Endothelial cell of umbilical vein (primary cell): Measurements from ENCODE around the gene KIF26B. TPM values are rescaled to one million over a fixed set of nuclear protein-coding genes. Genes with fewer than 3 reads are reported as not detected.

ENCODE experiments used
- BruUV-seq: library from RNA; stranded (reverse); fragments of 400-500 nt; replicated peaks from 2 replicates; lab custom pipeline; 2021; lab: Mats Ljungman, UMichigan
- CTCF ChIA-PET: fragments of 300-600, 350-600 bp; sonication (Branson Sonifier 250); formaldehyde crosslinking; loops from one replicate; lab custom pipeline; 2021; ENCODE audit warnings: antibody characterized with exemption, inconsistent platforms; lab: Charles Lee
- POLR2A ChIA-PET: fragments of 300-600, 350-600 bp; sonication (Branson Sonifier 250); formaldehyde crosslinking; loops from one replicate; lab custom pipeline; 2021; ENCODE audit warnings: antibody characterized with exemption, inconsistent platforms; lab: Charles Lee
- DNase-seq: peaks from one replicate; pipeline ENCODE4 v3.0.0-alpha.2; 2011; ENCODE audit warnings: low read depth, low spot score
- FAIRE-seq: peaks from 2 replicates; lab custom pipeline; 2011; peaks lifted over from hg19 to GRCh38; lab: Jason Lieb, UNC
- H2AFZ ChIP-seq: 2 replicates; pipeline ENCODE4 v1.6.0; 2012; ENCODE audit warnings: low read depth, low read length, control low read depth, inconsistent platforms
- H3K27ac ChIP-seq: 2 replicates; pipeline ENCODE4 v1.5.1; 2011; ENCODE audit warnings: low read depth, mild to moderate bottlenecking, control low read depth, low read length, moderate library complexity; ENCODE audit not compliant: insufficient read depth
- H3K27me3 ChIP-seq, 2 experiments: 2 replicates each; pipeline versions ENCODE4 v1.6.0 to v1.6.1; 2011; ENCODE audit warnings: low read length in 2 of 2, mixed read lengths in 1 of 2; ENCODE audit not compliant: control insufficient read depth in 2 of 2, insufficient read depth in 2 of 2
- H3K36me3 ChIP-seq, 2 experiments: 2 replicates in 1 of 2; 3 replicates in 1 of 2; pipeline ENCODE4 v1.5.1; 2011; ENCODE audit warnings: low read length in 2 of 2, mild to moderate bottlenecking in 1 of 2, moderate library complexity in 1 of 2; ENCODE audit not compliant: control insufficient read depth in 2 of 2, insufficient read depth in 2 of 2; ENCODE audit errors: extremely low read depth in 1 of 2
- H3K4me1 ChIP-seq: 3 replicates; pipeline ENCODE4 v1.5.1; 2011; ENCODE audit warnings: mild to moderate bottlenecking, low read length; ENCODE audit not compliant: control insufficient read depth, insufficient read depth; ENCODE audit errors: extremely low read depth
- H3K4me2 ChIP-seq: 2 replicates; pipeline ENCODE4 v1.6.1; 2011; ENCODE audit warnings: low read length, control low read depth, mixed read lengths; ENCODE audit not compliant: insufficient read depth
- H3K4me3 ChIP-seq, 3 experiments: fragments of 200-600 bp in 1 of 3; sonication (generic), shearing (Covaris generic) in 1 of 3; replicated peaks in 1 of 3; 2 replicates each; pipeline ENCODE4 v1.5.1; 2011 to 2016; ENCODE audit warnings: control low read depth in 3 of 3, low read length in 3 of 3, mild to moderate bottlenecking in 2 of 3, inconsistent platforms in 1 of 3, low read depth in 1 of 3, moderate library complexity in 1 of 3; ENCODE audit not compliant: insufficient read depth in 1 of 3
- H3K79me2 ChIP-seq: 2 replicates; pipeline ENCODE4 v1.6.0; 2012; ENCODE audit warnings: low read length, inconsistent platforms; ENCODE audit not compliant: control insufficient read depth, insufficient read depth
- H3K9ac ChIP-seq: replicated peaks from 2 replicates; pipeline ENCODE3; 2011; ENCODE audit warnings: low read length, control low read depth; ENCODE audit not compliant: insufficient read depth; ENCODE audit errors: extremely low read depth
- H3K9me1 ChIP-seq: replicated peaks from 3 replicates; pipeline ENCODE4 v1.6.0; 2011; ENCODE audit warnings: mild to moderate bottlenecking, low read length; ENCODE audit not compliant: control insufficient read depth, insufficient read depth; ENCODE audit errors: extremely low read depth
- H3K9me3 ChIP-seq: replicated peaks from 2 replicates; pipeline ENCODE4 v1.5.1; 2012; ENCODE audit warnings: low read length, inconsistent platforms; ENCODE audit not compliant: control insufficient read depth, insufficient read depth
- H4K20me1 ChIP-seq: replicated peaks from 2 replicates; pipeline ENCODE3; 2011; ENCODE audit warnings: mild to moderate bottlenecking, low read length; ENCODE audit not compliant: control insufficient read depth, insufficient read depth; ENCODE audit errors: extremely low read depth
- EZH2 ChIP-seq: IDR thresholded peaks from 2 replicates; pipeline ENCODE4 v1.6.1; 2012; ENCODE audit warnings: borderline replicate concordance, low read depth, mild to moderate bottlenecking, moderate library complexity, low read length, inconsistent platforms; ENCODE audit not compliant: severe bottlenecking
- FOS ChIP-seq: IDR thresholded peaks from 2 replicates; pipeline ENCODE4 v1.6.1; 2011; ENCODE audit warnings: mild to moderate bottlenecking, low read length, moderate library complexity, borderline replicate concordance; ENCODE audit not compliant: insufficient read depth
- GATA2 ChIP-seq: IDR thresholded peaks from 2 replicates; pipeline ENCODE4 v1.7.0; 2011; ENCODE audit warnings: low read depth, mild to moderate bottlenecking, moderate library complexity, mixed read lengths, low read length; ENCODE audit not compliant: insufficient read length, insufficient read depth
- JUN ChIP-seq: IDR thresholded peaks from 2 replicates; pipeline ENCODE4 v1.6.1; 2011; ENCODE audit warnings: borderline replicate concordance, low read depth; ENCODE audit not compliant: insufficient read length, insufficient read depth
- MYC ChIP-seq: IDR thresholded peaks from one replicate; pipeline ENCODE4 v1.6.1; 2011; ENCODE audit warnings: mild to moderate bottlenecking, low read depth, low read length
- POLR2A ChIP-seq: IDR thresholded peaks from 2 replicates; pipeline ENCODE4 v1.6.1; 2012; ENCODE audit warnings: low read depth, mild to moderate bottlenecking, control low read depth, low read length
- POLR2AphosphoS5 ChIP-seq: IDR thresholded peaks from 2 replicates; pipeline ENCODE4 v1.6.1; 2012; ENCODE audit warnings: low read depth, mild to moderate bottlenecking, control low read depth, low read length, moderate library complexity; ENCODE audit not compliant: insufficient read depth
- dilution Hi-C: fragments of 300-500 bp; cut with MboI; formaldehyde crosslinking; loops from one replicate; pipeline ENCODE4 v1.15.0; 2019; ENCODE audit warnings: low sequenced_read_pairs; ENCODE audit not compliant: extremely low pct_ligation_motif_present
- intact Hi-C: fragments of 100-400 bp; cut with micrococcal nuclease; formaldehyde crosslinking; loops from one replicate; pipeline ENCODE4 v1.10.0; 2022
- polyA plus RNA-seq, 4 experiments: library from polyadenylated mRNA; depleted of rRNA in 3 of 4; stranded (reverse) in 3 of 4; unstranded in 1 of 4; fragments of >200 nt; gene quantifications; 2 replicates each; pipeline versions ENCODE4 v1.2.1 to v1.2.3, GENCODE V29; 2011 to 2012; ENCODE audit warnings: missing spikeins in 1 of 4
- total RNA-seq: library from RNA; stranded (reverse); gene quantifications from 2 replicates; pipeline ENCODE4 v1.2.3, GENCODE V29; 2021
- TF ChIP-seq, protein P1 (sequence below), 2 donors: IDR thresholded peaks; 1 replicate in 1 of 2; 2 replicates in 1 of 2; pipeline ENCODE4 v1.5.1; 2011; ENCODE audit warnings: low read length in 2 of 2, mild to moderate bottlenecking in 2 of 2, moderate library complexity in 2 of 2, control low read depth in 1 of 2, inconsistent platforms in 1 of 2, low read depth in 1 of 2; ENCODE audit not compliant: insufficient read depth in 1 of 2; ENCODE audit errors: extremely low read depth in 1 of 2
- TF ChIP-seq, protein P2 (sequence below): IDR thresholded peaks from 2 replicates; pipeline ENCODE4 v1.6.1; 2011; ENCODE audit not compliant: insufficient read depth, insufficient read length

Gene KIF26B
- total and polyA plus RNA-seq, 2 donors (not counting 3 experiments of a cell fraction or from before 2014, with no cell fraction given), result 0.04 to 0.49 TPM

DNA sequence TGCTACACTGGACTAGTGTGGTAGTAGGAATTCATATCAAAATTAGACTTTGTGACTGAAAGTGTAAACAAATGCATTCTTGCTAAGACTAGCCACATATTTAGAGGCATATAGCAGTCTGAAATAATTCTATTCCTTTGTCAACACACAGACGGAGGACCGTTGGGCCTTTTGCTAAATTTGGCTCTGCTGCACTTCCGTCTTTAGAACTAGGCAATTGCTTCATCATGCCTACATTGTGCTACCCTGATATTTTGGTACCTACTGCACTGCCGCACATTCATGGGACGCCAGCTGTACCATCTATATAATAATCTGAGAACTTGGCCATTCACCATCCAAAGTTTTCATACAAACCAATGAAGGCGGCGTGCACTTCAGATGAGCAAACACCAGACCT is 346.8 kb downstream of the KIF26B start:
- CTCF ChIA-PET, result no interaction called here

More for the DNA sequence above, 346.8 kb downstream of the KIF26B start:
- Histone ChIP-seq H3K36me3 (no peaks in the 10 kb centered on the region), H3K27ac (no peak overlapping the region), H4K20me1 (no peaks in the 10 kb centered on the region), H3K4me2 (no peak overlapping the region), H3K4me1 (no peaks in the 10 kb centered on the region), H3K4me3 (no peak overlapping the region), H3K9ac (no peak overlapping the region), H2AFZ (no peak overlapping the region), H3K9me1 (no peaks in the 10 kb centered on the region), H3K79me2 (no peaks in the 10 kb centered on the region), H3K27me3 (no peaks in the 10 kb centered on the region), H3K9me3 (no peaks in the 10 kb centered on the region)
- POLR2A ChIA-PET, result no interaction called here
- intact Hi-C loops, result no loop called here
- FAIRE-seq, result no peak
- dilution Hi-C loops, result no loop called here
- TF ChIP-seq JUN, result no peak
- no peak for TF ChIP-seq FOS
- TF ChIP-seq, protein P1, sequence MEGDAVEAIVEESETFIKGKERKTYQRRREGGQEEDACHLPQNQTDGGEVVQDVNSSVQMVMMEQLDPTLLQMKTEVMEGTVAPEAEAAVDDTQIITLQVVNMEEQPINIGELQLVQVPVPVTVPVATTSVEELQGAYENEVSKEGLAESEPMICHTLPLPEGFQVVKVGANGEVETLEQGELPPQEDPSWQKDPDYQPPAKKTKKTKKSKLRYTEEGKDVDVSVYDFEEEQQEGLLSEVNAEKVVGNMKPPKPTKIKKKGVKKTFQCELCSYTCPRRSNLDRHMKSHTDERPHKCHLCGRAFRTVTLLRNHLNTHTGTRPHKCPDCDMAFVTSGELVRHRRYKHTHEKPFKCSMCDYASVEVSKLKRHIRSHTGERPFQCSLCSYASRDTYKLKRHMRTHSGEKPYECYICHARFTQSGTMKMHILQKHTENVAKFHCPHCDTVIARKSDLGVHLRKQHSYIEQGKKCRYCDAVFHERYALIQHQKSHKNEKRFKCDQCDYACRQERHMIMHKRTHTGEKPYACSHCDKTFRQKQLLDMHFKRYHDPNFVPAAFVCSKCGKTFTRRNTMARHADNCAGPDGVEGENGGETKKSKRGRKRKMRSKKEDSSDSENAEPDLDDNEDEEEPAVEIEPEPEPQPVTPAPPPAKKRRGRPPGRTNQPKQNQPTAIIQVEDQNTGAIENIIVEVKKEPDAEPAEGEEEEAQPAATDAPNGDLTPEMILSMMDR (IDR thresholded peaks at IDR 0.05; ENCODE audit: extremely low read depth in 1 of 2, insufficient read depth in 1 of 2, low read depth in 1 of 2, low read length in 2 of 2), result no peak
- TF ChIP-seq EZH2, result no peak
- no peak for TF ChIP-seq MYC
- no peak for TF ChIP-seq POLR2AphosphoS5
- TF ChIP-seq POLR2A, result no peak
- TF ChIP-seq, protein P2, sequence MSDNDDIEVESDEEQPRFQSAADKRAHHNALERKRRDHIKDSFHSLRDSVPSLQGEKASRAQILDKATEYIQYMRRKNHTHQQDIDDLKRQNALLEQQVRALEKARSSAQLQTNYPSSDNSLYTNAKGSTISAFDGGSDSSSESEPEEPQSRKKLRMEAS, result no peak
- no peak for TF ChIP-seq GATA2
- no peak for DNase-seq
- BruUV-seq, result no TSS peak
